HepG2 (cell line): ENCODE results near the gene ZNF677.
"Not testable (repeated sequence)": the region's sequence is repeated elsewhere in the genome, so short reads cannot be mapped to it uniquely, and the experiment has no call there.

ENCODE experiments used
- ARNT ChIP-seq: fragments of 450-650 bp; IDR thresholded peaks from 2 replicates; pipeline ENCODE4 v1.6.1; 2017
- CTCF ChIP-seq: sonication (generic); formaldehyde crosslinking; IDR thresholded peaks from 2 replicates; pipeline ENCODE4 v1.5.0; 2020; ENCODE audit warnings: mild to moderate bottlenecking, missing genetic modification reagents, moderate library complexity
- POLR2AphosphoS5 ChIP-seq: IDR thresholded peaks from 2 replicates; pipeline ENCODE4 v1.6.1; 2012; ENCODE audit warnings: low read depth, low read length
- RAD21 ChIP-seq: fragments of 450-650 bp; formaldehyde crosslinking; IDR thresholded peaks from 2 replicates; pipeline ENCODE4 v1.5.0; 2020; ENCODE audit warnings: mild to moderate bottlenecking
- RBFOX2 ChIP-seq: fragments of 200-400 bp; formaldehyde crosslinking; IDR thresholded peaks from 2 replicates; pipeline ENCODE4 v1.6.1; 2017; ENCODE audit warnings: low read depth, mild to moderate bottlenecking, low read length
- ZBTB33 ChIP-seq: sonication (generic); formaldehyde crosslinking; IDR thresholded peaks from 2 replicates; pipeline ENCODE4 v1.4.0; 2020; ENCODE audit warnings: missing genetic modification reagents

GRCh38 chr19:53189691-53190198 is 64.9 kb downstream of the ZNF677 start:
- not testable (repeated sequence) for TF ChIP-seq ARNT; RBFOX2; POLR2AphosphoS5; ZBTB33 (CRISPR knock-in tag); RAD21 (CRISPR knock-in tag)
- peak; percentile 37 for TF ChIP-seq CTCF (CRISPR knock-in tag)
